Renal cortical epithelial cell (primary cell): ENCODE measurements around the gene APOE. TPM values are rescaled to one million over a fixed set of nuclear protein-coding genes. Genes with fewer than 3 reads are reported as not detected.
A peak's percentile ranks its signal among the peaks of the same experiment; 100 is the strongest.

Experiments used
- DNase-seq: peaks from one replicate; pipeline ENCODE4 v3.0.0-alpha.2; 2011; ENCODE audit warnings: low read depth
- total RNA-seq: library from RNA; depleted of rRNA; stranded (reverse); fragments of >200 nt; gene quantifications from 2 replicates; pipeline ENCODE4 v1.2.3, GENCODE V29; 2014

Gene APOE
- total RNA-seq, 1 donor from 2014 or later, result 38.3 TPM

- DNase-seq, result peak; percentile 71
Observed at GRCh38 chr19:44951179-44952159, 45.9 kb downstream of the APOE start.

DNA sequence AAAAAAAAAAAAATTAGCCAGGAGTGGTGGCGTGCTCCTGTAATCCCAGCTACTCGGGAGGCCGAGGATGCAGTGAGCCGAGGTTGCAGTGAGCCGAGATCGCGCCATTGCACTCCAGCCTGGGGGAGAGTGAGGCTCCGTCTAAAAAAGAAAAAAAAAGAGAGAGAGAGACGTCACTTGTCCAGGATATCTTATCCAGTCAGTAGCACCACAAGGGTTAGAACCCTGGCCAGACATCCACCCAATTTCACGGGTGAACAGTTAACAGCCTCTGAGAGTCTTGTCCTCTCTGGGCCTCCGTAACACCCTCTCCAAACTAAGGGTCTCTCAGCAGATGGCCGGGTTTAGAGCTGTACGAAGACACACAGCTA, 48.7 kb downstream of the APOE start:
- DNase-seq, result no peak

- peak; percentile 89 for DNase-seq
Observed at GRCh38 chr19:44954649-44955504, 49.3 kb downstream of the APOE start, which contains the start of gene CLPTM1. Gene CLPTM1, plus strand, starts transcription at chr19:44955380. Its CDS starts 16 bp downstream, at chr19:44955396.

- DNase-seq, result no peak
Observed at GRCh38 chr19:44955505-44956439, 50.2 kb downstream of the APOE start.

DNA sequence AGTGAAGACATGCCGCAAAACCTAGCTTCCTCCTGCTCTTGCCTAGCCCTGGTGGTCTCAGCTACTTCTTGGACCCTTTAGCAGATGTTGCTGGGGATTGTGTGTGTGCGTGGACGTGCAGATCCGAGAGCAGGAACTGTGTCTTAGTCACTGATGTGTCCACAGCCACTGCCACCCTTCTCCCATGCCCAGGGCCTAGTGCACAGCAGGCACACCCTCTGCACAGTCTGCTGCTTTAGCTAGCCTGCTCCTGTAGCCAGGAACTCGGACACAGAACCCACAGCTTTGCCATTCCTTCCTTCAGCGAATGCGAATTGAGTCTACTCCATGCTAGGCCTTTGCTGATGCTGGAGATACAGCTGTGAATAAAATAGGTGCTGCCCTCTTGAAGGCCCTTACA, 51.9 kb downstream of the APOE start:
- DNase-seq, result no peak

GRCh38 chr19:44958090-44958489, 52.5 kb downstream of the APOE start:
- no peak for DNase-seq

Other genes with a start within 250 kb of the APOE start
- under 0.01 and 9.4 TPM in 2 replicates for gene CEACAM19, start 234.3 kb upstream of the APOE start, total RNA-seq
- not detected in 2 replicates for gene CEACAM16, start 206.6 kb upstream of the APOE start, total RNA-seq
- 2.3 and 10.8 TPM in 2 replicates for gene BCL3, start 157.1 kb upstream of the APOE start, total RNA-seq
- gene CBLC, start 127.9 kb upstream of the APOE start, total RNA-seq, result 2.4 and 23.1 TPM in 2 replicates
- gene BCAM, start 96.7 kb upstream of the APOE start, total RNA-seq, result 7.5 and 186 TPM in 2 replicates
- gene NECTIN2, start 59.5 kb upstream of the APOE start, total RNA-seq, result 119 and 183 TPM in 2 replicates
- 65.9 and 71.9 TPM in 2 replicates for gene TOMM40, start 14.5 kb upstream of the APOE start, total RNA-seq
- gene APOC1, start 8.8 kb downstream of the APOE start, total RNA-seq, result 0.20 and 5.4 TPM in 2 replicates
- gene APOC4, start 36.4 kb downstream of the APOE start, total RNA-seq, result not detected in 2 replicates
- not detected in 2 replicates for gene APOC2, start 40.3 kb downstream of the APOE start, total RNA-seq
- gene CLPTM1, start 49.6 kb downstream of the APOE start, total RNA-seq, result 18.4 and 77.4 TPM in 2 replicates
- gene RELB, start 95.7 kb downstream of the APOE start, total RNA-seq, result 21.2 and 25.9 TPM in 2 replicates
- gene CLASRP, start 133.2 kb downstream of the APOE start, total RNA-seq, result 7.5 and 25.1 TPM in 2 replicates
- gene ZNF296, start 170.7 kb downstream of the APOE start, total RNA-seq, result 0.65 TPM in 1 of 2 replicates, not detected in the other
- gene GEMIN7, start 173.5 kb downstream of the APOE start, total RNA-seq, result 21.5 and 51.4 TPM in 2 replicates
- gene PPP1R37, start 187.4 kb downstream of the APOE start, total RNA-seq, result 35.6 and 37.1 TPM in 2 replicates